ENCODE data around the gene VPS45. TPM values are rescaled to one million over a fixed set of nuclear protein-coding genes. Genes with fewer than 3 reads are reported as not detected.

The VPS45 gene
- total RNA-seq, 2 experiments from 2014 or later, result 19.4 to 22.8 TPM

- Mint-ChIP-seq H3K4me1 (ENCODE audit: low read depth) (peaks cover 66% of the 10 kb centered on the region), H3K9me3 (no peaks in the 10 kb centered on the region), H3K27ac (no peak overlapping the region), H3K27me3 (no peaks in the 10 kb centered on the region), H3K4me3 (no peak overlapping the region), H3K36me3 (ENCODE audit: low read depth) (peaks cover 53% of the 10 kb centered on the region)
- ATAC-seq, result no peak
- CTCF ChIA-PET, result interaction anchor here (1.2 to 2.8 kb wide), 3 partner anchors 10 to 82 kb away, joined by 4 to 9 read pairs (median 7); no protein-coding TSS in a partner anchor
- no peak for DNase-seq
- POLR2A ChIA-PET, result interaction anchor here (1.6 kb wide), 1 partner anchor 11 kb away, joined by 5 read pairs; no protein-coding TSS in a partner anchor
- TF ChIP-seq, protein P1, sequence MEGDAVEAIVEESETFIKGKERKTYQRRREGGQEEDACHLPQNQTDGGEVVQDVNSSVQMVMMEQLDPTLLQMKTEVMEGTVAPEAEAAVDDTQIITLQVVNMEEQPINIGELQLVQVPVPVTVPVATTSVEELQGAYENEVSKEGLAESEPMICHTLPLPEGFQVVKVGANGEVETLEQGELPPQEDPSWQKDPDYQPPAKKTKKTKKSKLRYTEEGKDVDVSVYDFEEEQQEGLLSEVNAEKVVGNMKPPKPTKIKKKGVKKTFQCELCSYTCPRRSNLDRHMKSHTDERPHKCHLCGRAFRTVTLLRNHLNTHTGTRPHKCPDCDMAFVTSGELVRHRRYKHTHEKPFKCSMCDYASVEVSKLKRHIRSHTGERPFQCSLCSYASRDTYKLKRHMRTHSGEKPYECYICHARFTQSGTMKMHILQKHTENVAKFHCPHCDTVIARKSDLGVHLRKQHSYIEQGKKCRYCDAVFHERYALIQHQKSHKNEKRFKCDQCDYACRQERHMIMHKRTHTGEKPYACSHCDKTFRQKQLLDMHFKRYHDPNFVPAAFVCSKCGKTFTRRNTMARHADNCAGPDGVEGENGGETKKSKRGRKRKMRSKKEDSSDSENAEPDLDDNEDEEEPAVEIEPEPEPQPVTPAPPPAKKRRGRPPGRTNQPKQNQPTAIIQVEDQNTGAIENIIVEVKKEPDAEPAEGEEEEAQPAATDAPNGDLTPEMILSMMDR (IDR thresholded peaks at IDR 0.05), result no peak
- intact Hi-C loops (cut with micrococcal nuclease), result no loop called here
These were observed 88.0 kb downstream of the VPS45 start for GRCh38 chr1:150155413-150156071.

DNA sequence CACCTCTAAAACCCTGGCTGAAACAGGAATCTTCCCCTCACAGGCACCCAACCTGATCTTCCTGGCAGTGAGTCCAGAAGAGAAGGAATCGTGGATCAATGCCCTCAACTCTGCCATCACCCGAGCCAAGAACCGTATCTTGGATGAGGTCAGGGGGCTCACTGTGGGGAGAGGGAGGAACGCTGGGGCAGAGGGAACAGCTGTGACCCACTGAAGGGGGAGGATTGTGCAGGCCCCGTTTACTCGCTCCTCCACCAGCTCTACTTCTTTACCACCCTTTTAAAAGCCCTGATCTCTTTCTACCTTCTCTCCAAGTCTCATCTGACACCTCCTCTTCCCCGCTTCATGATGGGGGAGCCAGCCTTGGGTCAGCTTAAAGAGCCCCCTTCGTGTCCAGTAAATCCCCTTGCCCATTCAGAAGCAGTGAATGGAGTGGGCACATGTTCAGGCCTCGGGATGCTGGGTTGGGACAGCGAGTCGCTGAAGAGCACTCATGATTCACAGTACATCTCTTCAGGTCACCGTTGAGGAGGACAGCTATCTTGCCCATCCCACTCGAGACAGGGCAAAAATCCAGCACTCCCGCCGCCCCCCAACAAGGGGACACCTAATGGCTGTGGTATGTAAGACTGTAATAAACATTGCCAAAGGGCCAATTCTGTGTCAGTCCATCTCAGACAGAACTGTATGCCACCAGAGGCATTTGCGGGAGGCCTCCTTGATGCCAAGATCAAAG, 89.5 kb downstream of the VPS45 start:
- ATAC-seq, result no peak
- CTCF ChIA-PET, result interaction anchor here (0.9 to 2.8 kb wide), 7 partner anchors 8 to 195 kb away, joined by 3 to 9 read pairs (median 4); partner anchors contain the start of gene VPS45
- DNase-seq, result no peak
- Mint-ChIP-seq H3K4me1 (ENCODE audit: low read depth) (peaks cover 70% of the 10 kb centered on the region), H3K9me3 (no peaks in the 10 kb centered on the region), H3K4me3 (no peak overlapping the region), H3K27ac (no peak overlapping the region), H3K36me3 (ENCODE audit: low read depth) (peaks cover 48% of the 10 kb centered on the region), H3K27me3 (no peaks in the 10 kb centered on the region)
- POLR2A ChIA-PET, result interaction anchor here (1.2 to 5.3 kb wide), 2 partner anchors 229 to 270 kb away, joined by 3 to 27 read pairs; a partner anchor contains a TSS
- TF ChIP-seq, protein P1 (IDR thresholded peaks at IDR 0.05), result no peak
- intact Hi-C loops (cut with micrococcal nuclease), result no loop called here

- Mint-ChIP-seq H3K27ac (peak overlapping the region; percentile 35), H3K9me3 (no peaks in the 10 kb centered on the region), H3K27me3 (no peaks in the 10 kb centered on the region), H3K4me3 (no peak overlapping the region), H3K4me1 (ENCODE audit: low read depth) (peaks cover 63% of the 10 kb centered on the region), H3K36me3 (ENCODE audit: low read depth) (peaks cover 35% of the 10 kb centered on the region)
- CTCF ChIA-PET, result interaction anchor here (0.7 to 9.2 kb wide), 8 partner anchors 8 to 103 kb away, joined by 3 to 118 read pairs (median 4); no protein-coding TSS in a partner anchor
- intact Hi-C loops (cut with micrococcal nuclease), result no loop called here
- TF ChIP-seq, protein P1 (IDR thresholded peaks at IDR 0.05), result no peak
- POLR2A ChIA-PET, result interaction anchor here (0.6 to 5.3 kb wide), 5 partner anchors 9 to 272 kb away, joined by 3 to 27 read pairs (median 5); partner anchors contain the start of gene PLEKHO1
- ATAC-seq, result no peak
- no peak for DNase-seq
These were observed 92.0 kb downstream of the VPS45 start for GRCh38 chr1:150159550-150159949.

DNA sequence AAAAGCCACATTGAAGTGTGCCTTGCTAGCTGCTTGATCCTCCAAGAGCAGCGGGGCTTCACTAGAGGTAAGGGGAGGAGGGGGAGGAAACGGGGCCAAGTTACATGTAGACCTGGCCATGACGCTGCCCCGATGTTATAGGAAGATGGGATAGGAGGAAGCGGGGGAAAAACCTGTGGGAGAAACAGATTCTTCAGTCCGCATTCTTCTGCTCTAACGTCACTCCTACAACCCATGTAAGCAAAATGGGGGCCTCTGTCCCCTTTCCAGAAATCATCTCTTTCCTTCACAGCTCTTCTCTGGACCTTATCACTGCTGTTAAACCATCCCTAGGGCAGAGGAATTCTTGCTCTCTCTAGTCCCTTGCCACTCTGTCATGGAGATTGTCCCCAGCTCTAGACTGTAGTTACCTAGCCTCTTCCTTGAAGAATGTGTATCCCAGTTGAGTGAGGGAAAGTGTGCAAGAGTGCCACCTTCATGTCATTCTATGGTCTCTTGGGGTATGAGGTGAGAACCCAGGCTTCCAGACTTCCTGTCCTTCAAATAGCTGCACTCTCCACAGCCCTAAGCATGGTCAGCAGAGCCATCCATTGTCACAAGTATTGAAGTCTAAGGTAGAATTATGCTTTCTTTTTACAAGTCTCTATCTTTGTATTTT, 93.5 kb downstream of the VPS45 start:
- Mint-ChIP-seq H3K27ac (peak overlapping the region; percentile 23), H3K4me3 (no peak overlapping the region), H3K4me1 (ENCODE audit: low read depth) (peaks cover 55% of the 10 kb centered on the region), H3K36me3 (ENCODE audit: low read depth) (peaks cover 27% of the 10 kb centered on the region), H3K27me3 (no peaks in the 10 kb centered on the region), H3K9me3 (no peaks in the 10 kb centered on the region)
- TF ChIP-seq, protein P1 (IDR thresholded peaks at IDR 0.05), result no peak
- DNase-seq (no peak), ATAC-seq (no peak)
- POLR2A ChIA-PET, result interaction anchor here (0.6 to 5.3 kb wide), 9 partner anchors 8 to 274 kb away, joined by 3 to 27 read pairs (median 4); partner anchors contain the start of genes ANP32E, PLEKHO1 and SF3B4
- intact Hi-C loops (cut with micrococcal nuclease), result loop anchor here (5.0 kb wide), 1 partner anchor 49 kb away; no protein-coding TSS in a partner anchor
- CTCF ChIA-PET, result interaction anchor here (0.7 to 9.2 kb wide), 12 partner anchors 9 to 272 kb away, joined by 3 to 118 read pairs (median 4); partner anchors contain the start of genes PLEKHO1 and VPS45
